T-helper 1 cell (primary cell): ENCODE results near the gene SSC5D.
"Not testable (repeated sequence)": the region's sequence is repeated elsewhere in the genome, so short reads cannot be mapped to it uniquely, and the experiment has no call there.

ENCODE experiments used
- DNase-seq, 5 donors: peaks; one replicate each; pipeline ENCODE4 v3.0.0-alpha.2; 2012 to 2020

Gene SSC5D

GRCh38 chr19:55488986-55489710 lies 912 bp downstream of the SSC5D start:
- no peak for DNase-seq

- DNase-seq = no peak
Measured at GRCh38 chr19:55489711-55490477, 1.7 kb downstream of the SSC5D start.

- DNase-seq = no peak
Measured at GRCh38 chr19:55490478-55491432, 2.5 kb downstream of the SSC5D start.

DNA sequence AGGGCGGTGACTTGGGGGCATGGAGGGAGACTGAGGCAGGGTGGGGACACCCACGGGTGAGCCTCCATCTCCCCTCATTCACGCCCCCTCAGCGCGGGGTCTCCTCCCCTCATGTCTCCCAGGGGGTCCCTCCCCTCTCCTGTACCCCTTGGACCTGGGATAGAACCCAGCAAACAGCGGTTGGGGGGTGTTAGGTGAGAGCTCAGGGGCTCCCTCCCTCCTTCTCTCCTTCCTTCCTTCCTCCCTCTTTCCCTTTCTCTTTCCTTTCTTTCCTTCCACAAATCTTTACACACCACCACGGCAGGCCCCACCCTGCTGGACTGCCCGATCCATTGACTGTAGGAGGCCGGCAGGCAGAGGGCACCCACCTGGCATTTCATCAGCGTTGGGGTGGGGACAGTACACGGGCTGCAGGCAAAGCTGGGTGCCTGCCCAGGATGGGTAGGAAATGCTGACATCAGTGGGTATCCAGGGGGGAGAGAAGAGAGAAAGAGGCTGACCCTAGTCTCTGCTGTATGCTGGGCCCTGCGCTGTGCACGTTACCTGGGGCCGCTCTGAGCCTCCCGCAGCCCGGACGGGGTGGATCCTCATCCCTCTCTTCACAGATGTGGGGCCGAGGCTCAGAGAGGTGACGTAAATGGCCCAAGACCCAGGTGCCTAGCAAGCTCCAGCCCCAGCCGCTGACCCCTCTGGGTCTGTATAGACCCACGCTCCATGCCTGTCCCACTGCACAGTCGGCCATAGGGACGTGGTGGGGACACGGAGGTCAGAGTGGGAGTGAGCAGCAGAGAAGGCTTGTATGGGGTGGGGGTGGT lies 3.5 kb downstream of the SSC5D start:
- no peak for DNase-seq

DNA sequence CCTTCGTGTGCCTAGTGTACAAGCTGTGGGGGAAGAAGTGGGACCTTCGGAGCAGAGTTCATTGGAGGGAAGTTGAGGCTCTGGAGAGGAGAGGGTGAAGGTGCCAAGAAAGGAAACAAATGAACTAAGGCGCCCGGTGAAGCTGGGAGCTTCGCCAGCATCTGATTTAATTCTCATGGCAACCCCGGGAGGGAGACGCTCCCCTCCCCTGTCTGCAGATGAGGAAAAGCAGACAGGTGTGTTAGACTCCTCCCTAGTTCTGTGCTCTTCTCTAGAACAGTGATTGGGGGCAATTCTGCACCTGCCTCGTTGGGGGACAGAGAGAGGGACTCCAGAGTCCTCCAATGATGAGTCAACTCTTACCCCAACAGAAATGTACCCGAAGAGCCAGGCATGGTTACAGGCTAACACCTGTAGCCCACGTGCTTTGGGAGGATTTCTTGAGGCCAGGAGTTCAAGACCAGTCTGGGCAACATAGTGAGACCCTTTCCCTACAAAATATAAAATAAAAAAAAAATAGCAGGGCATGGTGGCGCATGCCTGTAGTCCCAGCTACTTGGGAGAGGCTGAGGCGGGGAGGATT lies 4.2 kb downstream of the SSC5D start:
- no peak for DNase-seq

DNA sequence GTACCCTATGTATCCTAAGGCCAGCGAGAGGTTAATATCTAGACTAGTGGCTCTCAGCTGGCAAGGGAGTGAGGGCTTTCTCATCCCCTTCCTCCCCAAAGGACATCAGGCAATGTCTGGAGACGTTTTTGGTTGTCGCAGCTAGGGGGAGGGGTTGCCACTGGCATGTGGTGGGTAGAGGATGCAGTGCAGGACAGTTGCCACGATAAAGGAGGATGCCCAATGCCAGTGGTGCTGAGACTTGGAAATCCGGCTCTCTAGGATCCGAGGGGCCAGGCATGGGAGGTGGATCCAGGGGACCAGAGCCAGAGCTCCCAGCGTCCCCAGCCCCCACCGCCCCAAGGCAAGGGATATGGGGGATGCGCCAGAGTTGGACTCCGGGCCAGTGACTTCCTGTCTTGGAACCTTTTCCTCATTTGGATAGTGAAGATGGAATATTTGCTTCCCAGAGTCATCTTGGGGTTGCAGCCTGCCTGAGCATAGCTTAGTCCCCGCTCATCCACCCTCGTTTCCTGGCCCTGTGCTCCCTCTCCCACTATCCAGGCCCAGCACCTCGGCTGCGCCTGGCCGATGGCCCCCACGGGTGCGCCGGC lies 4.9 kb downstream of the SSC5D start:
- no peak for DNase-seq

- no peak for DNase-seq
Measured at GRCh38 chr19:55493645-55494171, 5.5 kb downstream of the SSC5D start.

DNA sequence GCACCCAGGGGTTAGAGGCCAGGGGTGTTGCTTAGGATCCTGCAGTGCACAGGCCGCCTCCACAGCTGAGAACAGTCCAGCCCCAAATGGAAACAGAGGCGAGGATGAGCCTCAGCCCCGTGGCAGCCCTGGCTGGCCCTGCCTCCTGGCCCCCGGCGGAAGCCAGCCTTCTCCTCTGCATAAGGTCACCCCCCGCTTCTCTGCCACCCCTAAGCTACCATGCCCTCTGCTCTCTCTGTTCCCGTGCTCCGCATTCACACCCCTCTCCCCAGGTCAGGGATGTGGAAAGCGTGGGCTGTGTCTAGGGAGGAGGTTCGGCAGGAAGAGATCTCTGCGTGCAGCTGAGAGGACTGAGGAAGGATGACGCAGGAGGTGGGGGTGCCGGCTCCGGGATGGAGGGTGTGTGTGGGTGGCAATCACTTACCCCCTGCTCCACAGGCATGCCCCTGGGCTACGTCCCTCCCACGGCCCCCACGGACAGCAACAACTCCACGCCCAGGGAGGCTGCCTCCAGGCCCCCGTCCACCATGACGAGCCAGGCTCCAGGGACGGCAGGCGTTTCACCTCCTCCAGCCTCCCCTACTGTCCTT lies 6.0 kb downstream of the SSC5D start:
- no peak for DNase-seq

- DNase-seq = no peak
Measured at GRCh38 chr19:55495646-55496349, 7.6 kb downstream of the SSC5D start.

DNA sequence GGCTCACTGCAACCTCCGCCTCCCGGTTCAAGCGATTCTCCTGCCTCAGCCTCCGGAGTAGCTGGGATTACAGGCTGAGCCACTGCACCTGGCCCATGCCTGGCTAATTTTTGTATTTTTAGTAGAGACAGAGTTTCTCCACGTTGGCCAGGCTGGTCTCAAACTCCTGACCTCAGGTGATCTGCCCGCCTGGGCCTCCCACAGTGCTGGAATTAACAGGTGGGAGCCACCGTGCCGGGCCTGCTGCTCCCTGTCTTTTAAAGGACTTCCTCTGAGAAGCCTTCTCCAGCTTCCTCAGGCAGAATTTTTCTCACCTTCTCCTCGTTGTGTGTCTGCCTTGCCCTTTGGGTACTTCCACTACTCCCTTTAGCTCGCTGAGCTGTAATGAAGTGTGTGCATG lies 8.6 kb downstream of the SSC5D start:
- not testable (repeated sequence) for DNase-seq

DNA sequence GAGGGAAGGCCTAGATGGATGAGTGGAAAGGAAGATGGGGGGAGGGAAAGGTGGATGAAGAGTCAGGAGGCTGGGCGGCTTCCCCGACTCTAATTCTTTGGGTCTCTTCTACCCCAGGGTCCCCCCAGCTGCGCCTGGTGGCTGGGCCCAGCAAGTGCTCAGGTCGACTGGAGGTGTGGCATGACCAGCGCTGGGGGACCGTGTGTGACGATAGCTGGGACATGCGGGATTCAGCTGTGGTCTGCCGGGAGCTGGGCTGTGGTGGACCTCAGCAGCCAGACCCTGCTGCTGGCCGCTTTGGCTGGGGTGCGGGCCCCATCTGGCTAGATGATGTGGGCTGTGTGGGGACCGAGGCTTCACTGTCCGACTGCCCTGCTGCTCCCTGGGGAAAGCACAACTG lies 9.5 kb downstream of the SSC5D start:
- DNase-seq = no peak

- DNase-seq = no peak
Measured at GRCh38 chr19:55498246-55498840, 10.1 kb downstream of the SSC5D start.

DNA sequence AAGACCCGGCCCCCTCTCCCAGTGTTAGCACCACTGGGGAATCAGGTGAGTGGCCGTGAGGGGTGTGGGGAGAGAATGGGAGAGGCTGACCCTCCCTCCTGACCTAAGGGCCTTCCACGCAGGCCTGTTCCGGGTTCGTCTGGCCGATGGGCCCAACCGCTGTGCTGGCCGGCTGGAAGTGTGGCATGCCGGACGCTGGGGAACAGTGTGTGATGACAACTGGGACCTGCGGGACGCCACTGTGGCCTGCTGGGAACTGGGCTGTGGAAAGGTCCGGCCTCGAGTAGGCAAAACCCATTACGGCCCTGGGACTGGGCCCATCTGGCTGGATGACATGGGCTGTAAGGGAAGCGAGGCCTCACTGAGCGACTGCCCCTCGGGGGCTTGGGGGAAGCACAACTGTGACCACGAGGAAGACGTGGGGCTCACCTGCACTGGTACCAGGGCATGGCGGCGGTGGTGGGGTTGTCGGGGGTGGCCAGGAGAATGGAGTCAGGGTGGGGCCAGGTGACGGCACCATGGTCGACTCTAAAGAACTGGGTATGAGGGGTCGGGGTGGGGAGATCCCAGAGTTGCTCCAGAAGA lies 12.2 kb downstream of the SSC5D start:
- no peak for DNase-seq

DNA sequence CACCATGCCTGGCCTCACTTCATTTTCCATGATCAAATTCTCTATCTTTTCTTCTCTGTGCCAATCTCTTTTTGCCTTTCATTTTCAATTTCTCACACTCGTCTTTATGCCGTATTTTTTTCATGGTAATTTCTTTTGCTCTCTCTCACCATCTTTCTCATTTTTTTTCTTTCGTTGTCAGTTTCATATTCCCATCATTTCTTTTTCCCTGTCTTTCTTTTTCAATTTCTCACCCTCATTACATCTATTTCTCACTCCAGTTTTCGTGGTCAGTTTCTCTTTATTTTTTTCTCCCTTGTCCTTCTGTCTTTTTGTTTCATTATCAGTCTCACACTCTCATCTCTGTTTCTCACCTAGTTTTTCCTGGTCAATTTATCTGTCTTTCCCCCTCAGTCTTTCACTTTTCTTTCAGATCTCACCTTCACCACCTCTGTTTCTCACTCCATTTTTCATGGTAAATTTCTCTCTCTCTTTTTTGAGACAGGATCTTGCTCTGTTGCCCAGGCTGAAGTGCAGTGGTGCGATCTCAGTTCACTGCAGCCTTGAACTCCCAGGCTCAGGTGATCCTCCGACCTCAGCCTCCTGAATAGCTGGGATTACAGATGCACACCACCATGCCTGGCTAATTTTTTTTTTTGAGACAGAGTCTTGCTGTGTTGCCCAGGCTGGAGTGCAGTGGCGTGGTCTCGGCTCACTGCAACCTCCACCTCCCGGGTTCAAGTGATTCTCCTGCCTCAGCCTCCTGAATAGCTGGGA lies 14.1 kb downstream of the SSC5D start:
- DNase-seq = no peak

DNA sequence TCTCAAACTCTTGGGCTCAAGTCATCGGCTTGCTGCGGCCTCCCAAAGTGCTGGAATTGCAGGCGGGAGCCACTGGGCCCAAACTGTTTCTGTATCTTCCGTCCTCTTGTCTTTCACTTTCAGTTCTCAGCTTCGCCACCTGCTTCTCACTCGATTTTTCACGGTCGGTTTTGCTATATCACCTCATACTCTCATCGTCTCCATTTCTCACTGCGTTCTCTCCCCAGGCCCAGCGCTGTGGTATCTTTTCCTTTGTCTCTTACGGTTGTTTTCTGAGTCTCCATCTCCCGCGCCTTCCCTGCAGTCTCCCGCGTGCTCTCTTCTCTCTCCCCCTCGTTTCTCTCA lies 14.9 kb downstream of the SSC5D start:
- DNase-seq = no peak

DNA sequence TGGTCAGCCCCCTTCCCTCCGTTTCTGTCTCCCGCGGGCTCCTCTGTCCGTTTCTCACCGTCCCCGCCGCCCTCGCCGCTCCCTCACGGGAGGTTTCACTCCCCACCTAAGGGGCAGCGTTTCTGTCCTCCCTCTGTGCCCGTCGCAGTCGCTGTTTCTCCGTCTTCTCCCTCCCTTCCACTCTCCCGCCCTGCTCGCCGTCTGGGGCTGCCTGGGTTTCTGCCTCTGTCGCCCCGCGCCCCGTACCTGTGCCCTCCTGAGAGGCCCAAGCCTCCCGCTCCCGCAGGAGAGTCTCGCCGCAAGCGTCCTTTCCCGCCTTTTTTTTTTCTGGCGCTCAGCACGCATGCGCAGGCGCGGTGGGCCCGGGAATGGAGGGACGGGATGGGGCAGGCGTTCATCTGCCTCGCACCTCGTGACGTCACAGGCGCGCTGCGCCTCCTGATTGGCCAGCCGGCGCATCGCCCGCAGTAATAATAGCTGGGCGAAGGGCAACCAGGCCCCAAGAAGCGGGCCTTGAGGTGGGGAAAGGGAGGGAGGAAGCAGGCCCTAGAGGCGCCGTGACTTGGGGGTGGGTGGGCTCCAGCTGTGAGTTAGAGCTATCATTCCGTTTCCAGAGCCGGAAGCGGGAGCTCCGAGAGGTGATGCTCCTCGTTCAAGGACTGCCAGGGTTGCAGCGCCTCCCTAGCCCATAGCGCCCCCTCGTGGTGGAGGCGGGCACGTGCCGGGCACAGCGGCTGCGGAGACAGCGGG lies 15.4 kb downstream of the SSC5D start:
- peak; percentile 79 to 95 (median 87) for DNase-seq

DNA sequence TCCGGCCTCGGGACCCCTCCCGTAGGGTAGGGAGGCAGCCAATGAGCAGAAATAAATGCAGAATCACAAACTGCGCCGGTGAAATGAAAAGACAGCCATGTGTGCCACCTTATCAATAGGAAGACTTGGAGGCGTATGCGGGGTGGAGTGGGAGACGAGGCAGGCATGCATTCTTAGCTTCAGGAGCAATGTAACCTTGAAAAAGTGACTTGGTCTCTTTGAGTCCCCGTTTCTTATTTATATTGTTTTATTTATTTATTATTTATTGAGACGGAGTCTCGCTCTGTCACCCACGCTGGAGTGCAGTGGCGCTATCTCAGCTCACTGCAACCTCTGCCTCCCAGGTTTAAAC lies 16.0 kb downstream of the SSC5D start:
- DNase-seq = no peak

DNA sequence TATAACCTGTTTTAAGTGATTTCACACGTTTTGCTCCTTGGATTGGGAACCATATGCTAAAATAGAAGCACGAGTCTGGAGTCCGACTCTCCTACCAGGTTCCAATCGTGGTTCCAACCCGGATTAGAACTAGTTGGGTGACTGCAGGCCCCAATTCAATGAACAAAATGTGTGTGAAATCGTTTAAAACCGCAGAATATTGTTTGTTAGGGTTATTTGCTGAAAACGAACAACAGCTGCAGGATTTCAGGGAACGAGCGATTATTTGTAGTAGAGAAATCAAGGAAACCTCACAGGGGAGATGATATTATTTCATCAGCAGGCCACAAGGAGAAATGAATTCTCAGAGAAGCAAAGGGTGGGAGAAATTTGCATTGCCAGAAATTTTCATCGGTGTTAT lies 16.7 kb downstream of the SSC5D start:
- DNase-seq = no peak
